Mucosa of descending colon (tissue), 3 donors: ENCODE measurements around the gene GRM7. TPM values are rescaled to one million over a fixed set of nuclear protein-coding genes. Genes with fewer than 3 reads are reported as not detected.

ENCODE experiments used
- ATAC-seq: fragments of 200-7000 bp; cut with Tn5 transposase; one replicate; pipeline ENCODE4 v1.9.1; 2020; ENCODE audit warnings: mild to moderate bottlenecking, moderate library complexity
- DNase-seq, 3 donors: peaks; one replicate each; pipeline ENCODE4 v3.0.0-alpha.2; 2020
- H3K36me3 ChIP-seq: fragments of 200-600 bp; one replicate; pipeline ENCODE4 v1.8.0; 2021; ENCODE audit warnings: low read depth, mild to moderate bottlenecking
- H3K4me1 ChIP-seq: fragments of 200-600 bp; one replicate; pipeline ENCODE4 v1.8.0; 2021; ENCODE audit warnings: low read depth, mild to moderate bottlenecking
- H3K4me3 ChIP-seq: fragments of 200-600 bp; one replicate; pipeline ENCODE4 v1.8.0; 2021; ENCODE audit warnings: mild to moderate bottlenecking
- H3K9me3 ChIP-seq: fragments of 200-600 bp; one replicate; pipeline ENCODE4 v1.8.0; 2021; ENCODE audit warnings: mild to moderate bottlenecking
- CTCF ChIP-seq: fragments of 200-600 bp; IDR thresholded peaks from one replicate; pipeline ENCODE4 v1.8.0; 2022; ENCODE audit warnings: antibody characterized with exemption, mild to moderate bottlenecking
- intact Hi-C, 2 donors: fragments of 100-400 bp; cut with DNase I in 1 of 2; cut with micrococcal nuclease in 1 of 2; formaldehyde crosslinking; loops; one replicate each; pipeline versions ENCODE4 v1.11.0 to v1.11.1; 2022; cut with DNase I, micrococcal nuclease
- total RNA-seq, 3 donors: library from RNA; stranded (reverse); fragmentation: NEBNext Ultra II Directional in 2 of 3; extraction: Animal tissue kit (Norgen Biotek cat#: 25700) in 2 of 3; gene quantifications; one replicate each; pipeline versions ENCODE4 v1.2.1 to v1.2.4, GENCODE V29; 2021 to 2023
- donor health status: DM: no; HTN: no; CAD: no; lungs with moderate emphysema.
- donor health status: DM: no; HTN: no; CAD: no.
- donor health status: DM: no; HTN: yes; CAD: no.

GRM7 gene
- total RNA-seq, 3 donors from 2014 or later: 0.09 to 0.39 (median 0.14) TPM

DNA sequence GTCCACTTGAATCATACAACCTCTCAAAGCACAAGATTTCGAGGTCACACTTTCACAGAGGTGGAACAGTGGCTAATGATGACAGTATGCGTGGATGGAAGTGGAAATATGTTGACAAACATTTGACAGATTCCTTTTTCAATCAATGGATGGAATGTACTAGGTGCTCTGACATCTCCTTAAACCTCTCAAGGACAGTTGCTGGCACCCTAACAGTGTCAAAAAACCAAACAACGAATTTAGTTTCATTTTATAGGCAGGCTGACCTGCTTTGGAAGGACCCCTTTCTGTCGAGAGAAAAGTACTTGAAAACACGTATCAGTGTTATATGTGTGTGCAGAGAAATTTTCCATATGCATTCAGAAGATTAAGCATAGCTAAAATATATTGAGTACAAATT lies 861.0 kb downstream of the GRM7 start:
- Histone ChIP-seq H3K4me1 (no peaks in the 10 kb centered on the region), H3K9me3 (no peaks in the 10 kb centered on the region), H3K4me3 (no peak overlapping the region), H3K36me3 (no peaks in the 10 kb centered on the region)
- TF ChIP-seq CTCF: no peak
- DNase-seq: no peak
- intact Hi-C loops: no loop called here
- ATAC-seq: no peak

GRCh38 chr3:7728566-7729519 lies 867.9 kb downstream of the GRM7 start:
- H3K4me1 ChIP-seq: no peaks in the 10 kb centered on the region
- TF ChIP-seq CTCF: no peak
- ATAC-seq: no peak
- no peak overlapping the region for H3K4me3 ChIP-seq
- intact Hi-C loops: no loop called here
- H3K9me3 ChIP-seq: no peaks in the 10 kb centered on the region
- no peaks in the 10 kb centered on the region for H3K36me3 ChIP-seq
- no peak for DNase-seq

DNA sequence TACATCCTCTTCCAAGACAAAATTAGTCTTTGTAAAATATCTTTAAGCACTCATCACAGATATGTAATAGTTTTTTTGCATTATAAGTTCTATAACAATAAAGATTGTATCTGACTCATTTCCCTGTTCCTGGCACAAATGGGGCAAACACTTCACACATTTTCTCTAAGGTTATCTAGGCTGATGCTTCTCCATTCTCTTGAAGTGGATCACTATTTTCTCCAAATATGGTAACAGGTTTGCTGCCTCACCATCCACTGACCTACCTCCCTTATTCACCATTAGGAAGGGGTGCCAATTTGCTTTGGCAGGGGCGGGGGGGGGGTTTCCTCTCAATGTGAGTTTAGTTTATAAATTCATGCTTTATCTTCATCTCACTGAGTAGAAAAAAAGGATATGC lies 873.0 kb downstream of the GRM7 start:
- no peak for DNase-seq
- no peak overlapping the region for H3K4me3 ChIP-seq
- ATAC-seq: no peak
- intact Hi-C loops: no loop called here
- H3K9me3 ChIP-seq: no peaks in the 10 kb centered on the region
- TF ChIP-seq CTCF: no peak
- no peaks in the 10 kb centered on the region for H3K4me1 ChIP-seq
- no peaks in the 10 kb centered on the region for H3K36me3 ChIP-seq

DNA sequence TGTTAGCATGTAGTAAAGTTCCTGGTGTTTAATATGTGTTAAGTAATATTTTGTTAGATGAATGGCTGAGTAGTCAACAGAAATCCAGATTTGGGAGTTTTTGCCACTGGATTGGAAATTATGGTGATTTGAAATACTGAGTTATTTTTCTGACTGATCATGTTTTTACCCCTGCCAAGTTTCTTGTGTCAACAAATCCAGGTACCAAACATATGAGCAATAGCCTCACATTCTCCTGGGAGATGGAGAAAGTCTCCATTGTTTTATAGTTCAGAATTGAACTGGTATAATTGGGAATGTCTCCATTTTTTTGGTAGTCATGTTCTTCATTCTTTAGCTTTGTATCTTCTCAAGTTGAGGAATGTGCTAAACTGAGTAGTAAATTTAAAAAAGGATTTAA lies 873.5 kb downstream of the GRM7 start:
- DNase-seq: no peak
- Histone ChIP-seq H3K9me3 (no peaks in the 10 kb centered on the region), H3K36me3 (no peaks in the 10 kb centered on the region), H3K4me3 (no peak overlapping the region), H3K4me1 (no peaks in the 10 kb centered on the region)
- TF ChIP-seq CTCF: no peak
- ATAC-seq: no peak
- intact Hi-C loops: no loop called here

DNA sequence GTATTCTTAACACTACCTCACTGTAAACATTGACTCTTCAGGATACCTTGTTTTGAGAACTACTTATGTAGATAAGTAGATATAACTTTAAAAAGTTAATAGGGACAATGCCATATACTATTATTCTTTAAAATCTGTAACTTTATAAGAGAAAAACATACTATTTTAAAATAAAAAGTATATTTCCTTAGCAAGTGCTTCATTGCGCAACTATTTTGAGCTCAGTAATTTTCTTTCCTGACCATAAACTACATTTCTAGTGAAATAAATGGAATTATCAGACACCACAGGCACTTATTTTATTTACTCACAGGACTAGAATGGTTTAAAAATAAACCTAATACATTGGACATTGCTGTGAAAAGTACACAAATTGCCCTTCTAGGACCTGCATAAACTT lies 876.3 kb downstream of the GRM7 start:
- DNase-seq: no peak
- no peaks in the 10 kb centered on the region for H3K36me3 ChIP-seq
- no peak for TF ChIP-seq CTCF
- H3K4me1 ChIP-seq: no peaks in the 10 kb centered on the region
- no peak for ATAC-seq
- intact Hi-C loops: no loop called here
- no peaks in the 10 kb centered on the region for H3K9me3 ChIP-seq
- H3K4me3 ChIP-seq: no peak overlapping the region
